ENCODE results near the gene TRABD2A. TPM values are rescaled to one million over a fixed set of nuclear protein-coding genes. Genes with fewer than 3 reads are reported as not detected.
A peak's percentile ranks its signal among the peaks of the same experiment; 100 is the strongest.

TRABD2A gene
- total RNA-seq, 3 donors from 2014 or later (not counting 1 experiment from before 2014, with no cell fraction given): 1.4 to 6.3 (median 6.3) TPM

DNA sequence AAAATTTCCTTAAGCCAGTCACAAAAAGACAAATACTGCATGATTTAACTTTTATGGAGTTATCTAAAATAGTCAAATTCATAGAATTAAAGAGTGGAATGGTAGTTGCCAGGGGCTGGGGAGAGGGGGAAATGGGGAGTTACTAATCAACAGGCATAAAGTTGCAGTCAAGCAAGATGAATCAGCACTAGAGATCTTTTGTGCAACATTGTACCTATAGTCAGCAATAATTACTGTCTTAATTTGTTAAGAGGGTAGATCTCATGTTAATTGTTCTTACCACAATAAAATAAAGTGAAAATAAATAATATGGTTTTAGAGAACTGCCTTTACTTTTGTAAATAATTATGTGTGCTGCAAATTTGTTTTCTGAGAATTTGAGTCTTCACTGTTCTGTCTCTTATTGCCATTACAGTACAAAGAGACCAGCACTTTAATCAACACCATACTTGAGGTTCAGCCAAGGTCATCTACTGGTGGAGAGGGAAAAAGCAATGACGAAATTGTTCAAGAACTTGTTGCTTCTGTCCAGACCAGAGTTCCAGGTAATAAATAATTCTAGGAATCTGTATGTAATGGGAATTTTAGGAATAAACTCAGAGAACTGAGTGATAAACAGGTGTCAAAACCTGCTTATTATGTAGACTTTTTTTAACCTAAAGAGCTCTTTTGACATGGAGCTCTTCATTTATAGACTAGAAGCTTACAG, 75.5 kb downstream of the TRABD2A start:
- H3K27ac ChIP-seq (ENCODE audit: low read length): no peak overlapping the region
- WGBS (ENCODE audit: insufficient coverage): 80% methylated on average over 1 of the region's 1 CpG
- no peaks in the 10 kb centered on the region for H3K27me3 ChIP-seq (ENCODE audit: control insufficient read depth, insufficient read depth, low read length)
- Mint-ChIP-seq H3K27me3 (ENCODE audit: low read depth in 2 of 2) (no peaks in the 10 kb centered on the region), H3K36me3 (peaks cover 14% of the 10 kb centered on the region), H3K4me3 (no peak overlapping the region), H3K9me3 (peaks cover 0 to 4% of the 10 kb centered on the region in 2 donors), H3K4me1 (peaks cover 24 to 30% of the 10 kb centered on the region in 2 donors), H3K27ac (no peak overlapping the region)
- intact Hi-C loops (cut with micrococcal nuclease): no loop called here
- TF ChIP-seq, protein P1, sequence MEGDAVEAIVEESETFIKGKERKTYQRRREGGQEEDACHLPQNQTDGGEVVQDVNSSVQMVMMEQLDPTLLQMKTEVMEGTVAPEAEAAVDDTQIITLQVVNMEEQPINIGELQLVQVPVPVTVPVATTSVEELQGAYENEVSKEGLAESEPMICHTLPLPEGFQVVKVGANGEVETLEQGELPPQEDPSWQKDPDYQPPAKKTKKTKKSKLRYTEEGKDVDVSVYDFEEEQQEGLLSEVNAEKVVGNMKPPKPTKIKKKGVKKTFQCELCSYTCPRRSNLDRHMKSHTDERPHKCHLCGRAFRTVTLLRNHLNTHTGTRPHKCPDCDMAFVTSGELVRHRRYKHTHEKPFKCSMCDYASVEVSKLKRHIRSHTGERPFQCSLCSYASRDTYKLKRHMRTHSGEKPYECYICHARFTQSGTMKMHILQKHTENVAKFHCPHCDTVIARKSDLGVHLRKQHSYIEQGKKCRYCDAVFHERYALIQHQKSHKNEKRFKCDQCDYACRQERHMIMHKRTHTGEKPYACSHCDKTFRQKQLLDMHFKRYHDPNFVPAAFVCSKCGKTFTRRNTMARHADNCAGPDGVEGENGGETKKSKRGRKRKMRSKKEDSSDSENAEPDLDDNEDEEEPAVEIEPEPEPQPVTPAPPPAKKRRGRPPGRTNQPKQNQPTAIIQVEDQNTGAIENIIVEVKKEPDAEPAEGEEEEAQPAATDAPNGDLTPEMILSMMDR (IDR thresholded peaks at IDR 0.05): no peak
- H3K4me1 ChIP-seq (ENCODE audit: control insufficient read depth, insufficient read depth, low read length): no peaks in the 10 kb centered on the region
- ATAC-seq: no peak
- no peak for DNase-seq
- no peaks in the 10 kb centered on the region for H3K36me3 ChIP-seq (ENCODE audit: control insufficient read depth, insufficient read depth, low read length)
- H3K9me3 ChIP-seq (ENCODE audit: control insufficient read depth, insufficient read depth, low read length): peaks cover 5% of the 10 kb centered on the region
- H3K4me3 ChIP-seq (ENCODE audit: low read length): no peak overlapping the region

- H3K4me1 ChIP-seq (ENCODE audit: control insufficient read depth, insufficient read depth, low read length): no peaks in the 10 kb centered on the region
- Mint-ChIP-seq H3K27ac (no peak overlapping the region), H3K4me1 (peaks cover 11 to 21% of the 10 kb centered on the region in 2 donors), H3K36me3 (peaks cover 14% of the 10 kb centered on the region), H3K27me3 (ENCODE audit: low read depth in 2 of 2) (no peaks in the 10 kb centered on the region), H3K9me3 (peaks cover 0 to 4% of the 10 kb centered on the region in 2 donors), H3K4me3 (no peak overlapping the region)
- WGBS (ENCODE audit: insufficient coverage): 83% methylated on average over 2 of the region's 2 CpGs
- ATAC-seq (no peak), DNase-seq (no peak)
- H3K9me3 ChIP-seq (ENCODE audit: control insufficient read depth, insufficient read depth, low read length): peaks cover 5% of the 10 kb centered on the region
- TF ChIP-seq, protein P1 (IDR thresholded peaks at IDR 0.05): no peak
- H3K27me3 ChIP-seq (ENCODE audit: control insufficient read depth, insufficient read depth, low read length): no peaks in the 10 kb centered on the region
- intact Hi-C loops (cut with micrococcal nuclease): no loop called here
- H3K36me3 ChIP-seq (ENCODE audit: control insufficient read depth, insufficient read depth, low read length): no peaks in the 10 kb centered on the region
- no peak overlapping the region for H3K4me3 ChIP-seq (ENCODE audit: low read length)
- H3K27ac ChIP-seq (ENCODE audit: low read length): no peak overlapping the region
Observed at GRCh38 chr2:84801811-84802210, 79.1 kb downstream of the TRABD2A start.

DNA sequence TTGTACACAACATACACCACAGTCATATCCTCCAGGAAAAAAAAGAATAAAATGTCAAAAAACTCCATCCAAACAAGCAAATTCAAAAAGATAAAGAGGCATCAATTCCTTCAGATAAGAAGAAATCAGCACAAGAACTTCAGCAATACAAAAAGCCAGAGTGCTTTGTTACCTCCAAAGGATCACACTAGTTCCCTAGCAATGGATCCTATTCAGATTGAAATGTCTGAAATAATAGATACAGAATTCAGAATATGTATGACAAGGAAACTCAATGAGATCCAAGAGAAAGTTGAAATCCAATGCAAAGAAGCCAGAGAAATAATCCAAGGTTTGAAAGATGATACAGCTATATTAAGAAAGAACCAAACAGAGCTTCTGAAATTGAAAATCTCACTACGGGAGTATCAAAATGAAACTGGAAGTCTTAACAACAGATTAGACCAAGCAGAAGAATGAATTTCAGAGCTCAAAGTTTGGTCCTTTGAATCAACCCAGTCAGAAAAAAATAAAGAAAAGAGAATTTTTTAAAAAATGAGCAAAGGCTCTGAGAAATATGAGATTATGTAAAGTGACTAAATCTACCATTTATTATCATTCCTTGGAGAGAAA, 80.6 kb downstream of the TRABD2A start:
- no peaks in the 10 kb centered on the region for H3K27me3 ChIP-seq (ENCODE audit: control insufficient read depth, insufficient read depth, low read length)
- peak overlapping the region in 1 of 2 donors; percentile 47 for H3K27ac Mint-ChIP-seq
- no peak overlapping the region for H3K27ac ChIP-seq (ENCODE audit: low read length)
- 40% methylated on average over 1 of the region's 1 CpG for WGBS (ENCODE audit: insufficient coverage)
- H3K4me1 Mint-ChIP-seq: peaks cover 11 to 21% of the 10 kb centered on the region in 2 donors
- DNase-seq (no peak), ATAC-seq (no peak)
- peak overlapping the region; percentile 36 for H3K4me3 Mint-ChIP-seq
- no peaks in the 10 kb centered on the region for H3K36me3 ChIP-seq (ENCODE audit: control insufficient read depth, insufficient read depth, low read length)
- H3K4me3 ChIP-seq (ENCODE audit: low read length): no peak overlapping the region
- no peaks in the 10 kb centered on the region for H3K4me1 ChIP-seq (ENCODE audit: control insufficient read depth, insufficient read depth, low read length)
- TF ChIP-seq, protein P1 (IDR thresholded peaks at IDR 0.05): no peak
- H3K9me3 Mint-ChIP-seq: peaks cover 0 to 4% of the 10 kb centered on the region in 2 donors
- peaks cover 5% of the 10 kb centered on the region for H3K9me3 ChIP-seq (ENCODE audit: control insufficient read depth, insufficient read depth, low read length)
- intact Hi-C loops (cut with micrococcal nuclease): no loop called here
- H3K36me3 Mint-ChIP-seq: peaks cover 14% of the 10 kb centered on the region
- H3K27me3 Mint-ChIP-seq (ENCODE audit: low read depth in 2 of 2): no peaks in the 10 kb centered on the region

Data from natural killer cell (primary cell).